ENCODE measurements around the gene DOK4.
A peak's percentile ranks its signal among the peaks of the same experiment; 100 is the strongest.
"Not testable (repeated sequence)": the region's sequence is repeated elsewhere in the genome, so short reads cannot be mapped to it uniquely, and the experiment has no call there.

Gene DOK4

GRCh38 chr16:57500578-57501111, 14.4 kb upstream of the DOK4 start:
- DNase-seq, result no peak

- not testable (repeated sequence) for DNase-seq
These were observed 13.6 kb upstream of the DOK4 start for GRCh38 chr16:57499941-57500340.

- DNase-seq, result no peak
These were observed 11.7 kb upstream of the DOK4 start for GRCh38 chr16:57498031-57498430.

GRCh38 chr16:57497121-57497520, 10.8 kb upstream of the DOK4 start:
- DNase-seq, result no peak

- no peak for DNase-seq
These were observed 7.5 kb upstream of the DOK4 start for GRCh38 chr16:57493767-57494166.

- DNase-seq, result no peak
These were observed 2.9 kb upstream of the DOK4 start for GRCh38 chr16:57489229-57489628.

- no peak for DNase-seq
These were observed 853 bp upstream of the DOK4 start for GRCh38 chr16:57486858-57487834.

GRCh38 chr16:57485091-57485915, 990 bp downstream of the DOK4 start:
- no peak for DNase-seq

- no peak for DNase-seq
These were observed 1.7 kb downstream of the DOK4 start for GRCh38 chr16:57484515-57485005.

- no peak for DNase-seq
These were observed 2.4 kb downstream of the DOK4 start for GRCh38 chr16:57483725-57484514.

GRCh38 chr16:57482845-57483545, 3.3 kb downstream of the DOK4 start:
- DNase-seq, result no peak

GRCh38 chr16:57481421-57481820, 4.9 kb downstream of the DOK4 start:
- DNase-seq, result no peak

- DNase-seq, result no peak
These were observed 5.5 kb downstream of the DOK4 start for GRCh38 chr16:57480754-57481230.

GRCh38 chr16:57479976-57480753, 6.1 kb downstream of the DOK4 start:
- DNase-seq, result no peak

GRCh38 chr16:57479205-57479975, 6.9 kb downstream of the DOK4 start:
- DNase-seq, result no peak

GRCh38 chr16:57478396-57479204, 7.7 kb downstream of the DOK4 start:
- DNase-seq, result no peak

- peak; percentile 45 for DNase-seq
These were observed 8.6 kb downstream of the DOK4 start for GRCh38 chr16:57477531-57478202.

Data from NCI-H345 (cell line).